HL-60 (cell line): ENCODE results near the gene FCRL4.
A peak's percentile ranks its signal among the peaks of the same experiment; 100 is the strongest.
"Not testable (repeated sequence)": the region's sequence is repeated elsewhere in the genome, so short reads cannot be mapped to it uniquely, and the experiment has no call there.

Experiments
- DNase-seq, 2 experiments: peaks; one replicate each; pipeline ENCODE4 v3.0.0-alpha.2; 2010 to 2020; ENCODE audit warnings: low read depth in 1 of 2, low spot score in 1 of 2
- H3K27ac ChIP-seq: fragments of 250-450 bp; sonication (Bioruptor Pico); replicated peaks from 2 replicates; pipeline ENCODE4 v1.5.1; 2020; ENCODE audit warnings: mild to moderate bottlenecking, moderate library complexity
- H3K27me3 ChIP-seq: fragments of 250-450 bp; sonication (Bioruptor Pico); 2 replicates; pipeline ENCODE4 v1.5.1; 2021; ENCODE audit warnings: mild to moderate bottlenecking, moderate library complexity; ENCODE audit not compliant: insufficient read depth, poor library complexity, severe bottlenecking
- H3K4me3 ChIP-seq: replicated peaks from 2 replicates; pipeline ENCODE4 v1.5.1; 2011; ENCODE audit warnings: mild to moderate bottlenecking, control low read depth, low read length; ENCODE audit not compliant: insufficient read depth
- GABPA ChIP-seq: IDR thresholded peaks from 2 replicates; pipeline ENCODE4 v1.6.1; 2012; ENCODE audit warnings: low read depth
- POLR2AphosphoS5 ChIP-seq: IDR thresholded peaks from 2 replicates; pipeline ENCODE4 v1.6.1; 2012; ENCODE audit warnings: low read depth
- SPI1 ChIP-seq: IDR thresholded peaks from 2 replicates; pipeline ENCODE4 v1.6.1; 2012; ENCODE audit warnings: low read depth, mild to moderate bottlenecking, borderline replicate concordance
- TF ChIP-seq, protein P1 (sequence below): IDR thresholded peaks from 2 replicates; pipeline ENCODE4 v1.6.1; 2012; ENCODE audit warnings: low read depth; ENCODE audit not compliant: insufficient replicate concordance
- TF ChIP-seq, protein P2 (sequence below): IDR thresholded peaks from one replicate; pipeline ENCODE4 v1.5.1; 2011; ENCODE audit warnings: low read length, control low read depth, inconsistent platforms; ENCODE audit not compliant: insufficient read depth

Gene FCRL4

GRCh38 chr1:157551694-157552693 is 45.9 kb downstream of the FCRL4 start, which contains the start of gene FCRL5:
Gene FCRL5 (minus strand): TSS chr1:157552515. CDS start chr1:157552362, 153 bp downstream.
- H3K27ac ChIP-seq, result no peak within 1 kb of the TSS
- no peaks in the 10 kb centered on the region for H3K27me3 ChIP-seq
- H3K4me3 ChIP-seq, result no peak within 1 kb of the TSS
- DNase-seq, result no peak
- TF ChIP-seq GABPA (no peak), SPI1 (peak; percentile 75)

- not testable (repeated sequence) for H3K4me3 ChIP-seq, H3K27me3 ChIP-seq, H3K27ac ChIP-seq, DNase-seq
Measured at GRCh38 chr1:157548081-157548480, 49.8 kb downstream of the FCRL4 start.

DNA sequence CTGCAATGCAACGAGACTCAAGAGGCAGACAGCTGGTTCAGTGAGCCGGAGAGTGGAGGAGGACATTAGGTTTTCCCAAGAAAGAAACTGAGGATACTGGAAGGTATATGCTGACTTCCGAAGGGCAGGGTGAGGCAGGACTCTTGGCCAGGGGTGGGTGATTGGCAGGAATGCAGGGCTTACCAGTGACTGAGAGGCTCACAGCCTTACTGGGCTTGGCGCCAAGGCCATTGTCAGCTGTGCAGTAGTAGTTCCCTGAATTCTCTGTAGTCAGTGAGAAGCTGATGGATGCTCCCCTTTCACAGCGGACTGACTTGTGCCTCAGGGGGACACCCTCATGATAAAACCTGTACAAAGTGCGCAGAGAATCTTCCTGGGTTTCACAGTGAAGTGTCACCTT is 55.2 kb downstream of the FCRL4 start:
- H3K4me3 ChIP-seq, result no peak overlapping the region
- TF ChIP-seq, protein P1, sequence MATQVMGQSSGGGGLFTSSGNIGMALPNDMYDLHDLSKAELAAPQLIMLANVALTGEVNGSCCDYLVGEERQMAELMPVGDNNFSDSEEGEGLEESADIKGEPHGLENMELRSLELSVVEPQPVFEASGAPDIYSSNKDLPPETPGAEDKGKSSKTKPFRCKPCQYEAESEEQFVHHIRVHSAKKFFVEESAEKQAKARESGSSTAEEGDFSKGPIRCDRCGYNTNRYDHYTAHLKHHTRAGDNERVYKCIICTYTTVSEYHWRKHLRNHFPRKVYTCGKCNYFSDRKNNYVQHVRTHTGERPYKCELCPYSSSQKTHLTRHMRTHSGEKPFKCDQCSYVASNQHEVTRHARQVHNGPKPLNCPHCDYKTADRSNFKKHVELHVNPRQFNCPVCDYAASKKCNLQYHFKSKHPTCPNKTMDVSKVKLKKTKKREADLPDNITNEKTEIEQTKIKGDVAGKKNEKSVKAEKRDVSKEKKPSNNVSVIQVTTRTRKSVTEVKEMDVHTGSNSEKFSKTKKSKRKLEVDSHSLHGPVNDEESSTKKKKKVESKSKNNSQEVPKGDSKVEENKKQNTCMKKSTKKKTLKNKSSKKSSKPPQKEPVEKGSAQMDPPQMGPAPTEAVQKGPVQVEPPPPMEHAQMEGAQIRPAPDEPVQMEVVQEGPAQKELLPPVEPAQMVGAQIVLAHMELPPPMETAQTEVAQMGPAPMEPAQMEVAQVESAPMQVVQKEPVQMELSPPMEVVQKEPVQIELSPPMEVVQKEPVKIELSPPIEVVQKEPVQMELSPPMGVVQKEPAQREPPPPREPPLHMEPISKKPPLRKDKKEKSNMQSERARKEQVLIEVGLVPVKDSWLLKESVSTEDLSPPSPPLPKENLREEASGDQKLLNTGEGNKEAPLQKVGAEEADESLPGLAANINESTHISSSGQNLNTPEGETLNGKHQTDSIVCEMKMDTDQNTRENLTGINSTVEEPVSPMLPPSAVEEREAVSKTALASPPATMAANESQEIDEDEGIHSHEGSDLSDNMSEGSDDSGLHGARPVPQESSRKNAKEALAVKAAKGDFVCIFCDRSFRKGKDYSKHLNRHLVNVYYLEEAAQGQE, result no peak
- TF ChIP-seq POLR2AphosphoS5 (no peak), GABPA (no peak), SPI1 (no peak)
- TF ChIP-seq, protein P2, sequence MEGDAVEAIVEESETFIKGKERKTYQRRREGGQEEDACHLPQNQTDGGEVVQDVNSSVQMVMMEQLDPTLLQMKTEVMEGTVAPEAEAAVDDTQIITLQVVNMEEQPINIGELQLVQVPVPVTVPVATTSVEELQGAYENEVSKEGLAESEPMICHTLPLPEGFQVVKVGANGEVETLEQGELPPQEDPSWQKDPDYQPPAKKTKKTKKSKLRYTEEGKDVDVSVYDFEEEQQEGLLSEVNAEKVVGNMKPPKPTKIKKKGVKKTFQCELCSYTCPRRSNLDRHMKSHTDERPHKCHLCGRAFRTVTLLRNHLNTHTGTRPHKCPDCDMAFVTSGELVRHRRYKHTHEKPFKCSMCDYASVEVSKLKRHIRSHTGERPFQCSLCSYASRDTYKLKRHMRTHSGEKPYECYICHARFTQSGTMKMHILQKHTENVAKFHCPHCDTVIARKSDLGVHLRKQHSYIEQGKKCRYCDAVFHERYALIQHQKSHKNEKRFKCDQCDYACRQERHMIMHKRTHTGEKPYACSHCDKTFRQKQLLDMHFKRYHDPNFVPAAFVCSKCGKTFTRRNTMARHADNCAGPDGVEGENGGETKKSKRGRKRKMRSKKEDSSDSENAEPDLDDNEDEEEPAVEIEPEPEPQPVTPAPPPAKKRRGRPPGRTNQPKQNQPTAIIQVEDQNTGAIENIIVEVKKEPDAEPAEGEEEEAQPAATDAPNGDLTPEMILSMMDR, result no peak
- H3K27me3 ChIP-seq, result peaks cover 10% of the 10 kb centered on the region
- no peak overlapping the region for H3K27ac ChIP-seq
- no peak for DNase-seq

DNA sequence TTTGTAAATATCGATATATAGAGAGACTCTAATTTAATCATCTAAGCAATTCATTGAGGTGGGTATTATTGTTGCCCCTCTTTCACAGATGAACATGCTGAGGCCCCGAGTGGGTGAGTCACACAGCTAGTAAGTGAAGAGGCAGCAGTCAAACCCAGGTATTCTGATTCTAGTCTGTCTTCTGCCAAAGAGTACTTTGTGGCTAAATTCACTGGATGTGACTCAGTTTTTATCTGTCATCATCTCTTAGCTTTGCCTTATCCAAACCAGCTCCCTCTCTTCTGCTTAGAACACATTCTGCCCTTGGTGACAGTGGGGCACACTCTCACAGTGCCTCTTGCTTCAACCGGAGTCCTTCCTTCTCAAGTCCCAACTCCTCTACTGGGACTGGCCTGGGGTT is 57.0 kb downstream of the FCRL4 start:
- H3K27ac ChIP-seq, result no peak overlapping the region
- H3K27me3 ChIP-seq, result peaks cover 10% of the 10 kb centered on the region
- no peak overlapping the region for H3K4me3 ChIP-seq
- no peak for DNase-seq
- TF ChIP-seq POLR2AphosphoS5 (no peak), SPI1 (no peak), GABPA (no peak)
- TF ChIP-seq, protein P1, result no peak
- TF ChIP-seq, protein P2, result no peak
